PC-9 (cell line): Measurements from ENCODE around the gene TRIP12. TPM values are rescaled to one million over a fixed set of nuclear protein-coding genes. Genes with fewer than 3 reads are reported as not detected.
"Not testable (repeated sequence)": the region's sequence is repeated elsewhere in the genome, so short reads cannot be mapped to it uniquely, and the experiment has no call there.

ENCODE experiments used
- BruUV-seq: library from RNA; stranded (reverse); fragments of 400-500 nt; replicated peaks from 2 replicates; lab custom pipeline; 2021; lab: Mats Ljungman, UMichigan
- CTCF ChIA-PET: fragments of 300-600 bp; sonication (Branson Sonifier 250); formaldehyde crosslinking; loops from one replicate; lab custom pipeline; 2022; ENCODE audit warnings: antibody characterized with exemption; lab: Charles Lee
- POLR2A ChIA-PET: fragments of 300-600 bp; sonication (Branson Sonifier 250); formaldehyde crosslinking; loops from one replicate; lab custom pipeline; 2022; ENCODE audit warnings: antibody characterized with exemption; ENCODE audit not compliant: unreplicated experiment; lab: Charles Lee
- DNase-seq, 2 experiments: peaks; one replicate each; pipeline versions ENCODE4 v3.0.0 to v3.0.0-alpha.2; 2015 to 2022; ENCODE audit warnings: mixed read lengths in 1 of 2
- H2AFZ ChIP-seq: fragments of 200-600 bp; sonication (generic); 2 replicates; pipeline ENCODE4 v1.8.1; 2017; ENCODE audit warnings: antibody characterized with exemption
- H3F3A ChIP-seq: fragments of 200-600 bp; sonication (generic); 2 replicates; pipeline ENCODE4 v1.8.1; 2017; ENCODE audit warnings: antibody characterized with exemption, mild to moderate bottlenecking, low read depth; ENCODE audit not compliant: insufficient read depth
- H3K27ac ChIP-seq: fragments of 200-600 bp; sonication (generic); 2 replicates; pipeline ENCODE4 v1.6.1; 2016; ENCODE audit warnings: mixed run types
- H3K27me3 ChIP-seq: fragments of 200-600 bp; sonication (generic); 2 replicates; pipeline ENCODE4 v1.6.1; 2016; ENCODE audit warnings: low read depth, mixed run types; ENCODE audit not compliant: insufficient read depth
- H3K36me3 ChIP-seq: fragments of 200-600 bp; sonication (generic); 2 replicates; pipeline ENCODE4 v1.6.1; 2016; ENCODE audit warnings: low read depth, mixed run types
- H3K4me1 ChIP-seq: fragments of 200-600 bp; sonication (generic); replicated peaks from 2 replicates; pipeline ENCODE4 v1.6.1; 2016; ENCODE audit warnings: mixed run types; ENCODE audit not compliant: insufficient read depth
- H3K4me2 ChIP-seq: fragments of 200-600 bp; sonication (generic); 2 replicates; pipeline ENCODE4 v1.6.1; 2017; ENCODE audit warnings: mixed run types
- H3K4me3 ChIP-seq: fragments of 200-600 bp; sonication (generic); 2 replicates; pipeline ENCODE4 v1.6.1; 2016; ENCODE audit warnings: mixed run types
- H3K79me2 ChIP-seq: fragments of 200-600 bp; sonication (generic); 2 replicates; pipeline ENCODE4 v1.6.1; 2017; ENCODE audit warnings: low read depth, mixed run types
- H3K9me2 ChIP-seq: fragments of 200-600 bp; sonication (generic); 2 replicates; pipeline ENCODE4 v1.8.1; 2017; ENCODE audit warnings: mild to moderate bottlenecking; ENCODE audit not compliant: insufficient read depth
- H3K9me3 ChIP-seq: fragments of 200-600 bp; sonication (generic); 2 replicates; pipeline ENCODE4 v1.8.1; 2016; ENCODE audit warnings: low read depth; ENCODE audit not compliant: insufficient read depth
- H4K20me1 ChIP-seq: fragments of 200-600 bp; sonication (generic); 2 replicates; pipeline ENCODE4 v1.8.1; 2017; ENCODE audit not compliant: insufficient read depth
- EZH2 ChIP-seq: fragments of 200-600 bp; sonication (generic); IDR thresholded peaks from 2 replicates; pipeline ENCODE4 v1.8.0; 2017; ENCODE audit warnings: antibody characterized with exemption, low read depth
- intact Hi-C: fragments of 100-400 bp; cut with micrococcal nuclease; formaldehyde crosslinking; loops from one replicate; pipeline ENCODE4 v1.10.0; 2022; ENCODE audit not compliant: unreplicated experiment
- total RNA-seq: library from RNA; stranded (reverse); gene quantifications from 2 replicates; pipeline ENCODE4 v1.2.3, GENCODE V29; 2021
- TF ChIP-seq, protein P1 (sequence below): fragments of 200-600 bp; sonication (generic); conservative IDR thresholded peaks from 2 replicates; pipeline ENCODE4 v1.6.1; 2017; ENCODE audit warnings: mixed run types, antibody characterized with exemption, mild to moderate bottlenecking, moderate library complexity

TRIP12 gene
- total RNA-seq, 1 experiment from 2014 or later = 226 TPM

DNA sequence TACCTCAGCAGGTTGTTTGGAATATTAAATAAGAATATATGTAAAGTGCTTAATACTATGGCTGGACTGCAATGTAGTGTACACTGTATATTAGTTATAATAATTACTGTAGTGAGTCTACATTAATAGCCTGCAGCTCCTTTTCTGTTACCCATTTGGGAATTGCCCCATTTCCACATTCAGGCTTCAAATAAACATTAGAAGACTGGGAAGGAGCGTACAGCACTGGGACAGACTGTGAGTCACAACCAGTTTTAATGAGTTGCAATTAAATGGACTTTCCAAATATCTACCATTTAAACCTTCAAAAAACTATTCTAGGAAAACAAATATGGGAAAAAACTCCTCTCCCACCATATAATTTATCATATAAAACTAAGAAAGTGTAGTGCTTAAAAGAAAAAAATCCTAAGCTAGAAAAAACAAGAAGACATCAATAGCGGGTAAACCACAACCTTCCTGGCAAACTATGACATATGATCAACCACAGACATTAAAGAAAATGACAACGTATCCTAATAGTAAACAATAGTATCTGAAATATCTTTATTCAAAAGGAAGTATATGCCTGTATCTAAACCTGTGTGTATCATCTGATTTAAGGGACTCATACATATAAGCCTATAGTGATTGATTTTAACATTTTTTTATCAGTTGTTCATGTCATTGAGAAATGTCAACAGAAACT lies 86.1 kb downstream of the TRIP12 start:
- CTCF ChIA-PET = no interaction called here
- H3K27ac ChIP-seq = no peak overlapping the region
- POLR2A ChIA-PET = no interaction called here
- DNase-seq = no peak
- H3K9me2 ChIP-seq = no peaks in the 10 kb centered on the region
- H3K27me3 ChIP-seq = no peaks in the 10 kb centered on the region
- TF ChIP-seq, protein P1, sequence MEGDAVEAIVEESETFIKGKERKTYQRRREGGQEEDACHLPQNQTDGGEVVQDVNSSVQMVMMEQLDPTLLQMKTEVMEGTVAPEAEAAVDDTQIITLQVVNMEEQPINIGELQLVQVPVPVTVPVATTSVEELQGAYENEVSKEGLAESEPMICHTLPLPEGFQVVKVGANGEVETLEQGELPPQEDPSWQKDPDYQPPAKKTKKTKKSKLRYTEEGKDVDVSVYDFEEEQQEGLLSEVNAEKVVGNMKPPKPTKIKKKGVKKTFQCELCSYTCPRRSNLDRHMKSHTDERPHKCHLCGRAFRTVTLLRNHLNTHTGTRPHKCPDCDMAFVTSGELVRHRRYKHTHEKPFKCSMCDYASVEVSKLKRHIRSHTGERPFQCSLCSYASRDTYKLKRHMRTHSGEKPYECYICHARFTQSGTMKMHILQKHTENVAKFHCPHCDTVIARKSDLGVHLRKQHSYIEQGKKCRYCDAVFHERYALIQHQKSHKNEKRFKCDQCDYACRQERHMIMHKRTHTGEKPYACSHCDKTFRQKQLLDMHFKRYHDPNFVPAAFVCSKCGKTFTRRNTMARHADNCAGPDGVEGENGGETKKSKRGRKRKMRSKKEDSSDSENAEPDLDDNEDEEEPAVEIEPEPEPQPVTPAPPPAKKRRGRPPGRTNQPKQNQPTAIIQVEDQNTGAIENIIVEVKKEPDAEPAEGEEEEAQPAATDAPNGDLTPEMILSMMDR = no peak
- TF ChIP-seq EZH2 = no peak
- H3K9me3 ChIP-seq = no peaks in the 10 kb centered on the region
- no peak overlapping the region for H3K4me2 ChIP-seq
- intact Hi-C loops = no loop called here
- peaks cover 7% of the 10 kb centered on the region; the same call in 1 of the 2 replicates for H3K79me2 ChIP-seq
- H3F3A ChIP-seq = peaks cover 3% of the 10 kb centered on the region; the same call in 1 of the 2 replicates
- no peak overlapping the region for H2AFZ ChIP-seq
- H3K4me1 ChIP-seq = no peaks in the 10 kb centered on the region
- peaks cover 31% of the 10 kb centered on the region for H4K20me1 ChIP-seq
- no TSS peak for BruUV-seq
- H3K36me3 ChIP-seq = peaks cover 19% of the 10 kb centered on the region
- no peak overlapping the region for H3K4me3 ChIP-seq

DNA sequence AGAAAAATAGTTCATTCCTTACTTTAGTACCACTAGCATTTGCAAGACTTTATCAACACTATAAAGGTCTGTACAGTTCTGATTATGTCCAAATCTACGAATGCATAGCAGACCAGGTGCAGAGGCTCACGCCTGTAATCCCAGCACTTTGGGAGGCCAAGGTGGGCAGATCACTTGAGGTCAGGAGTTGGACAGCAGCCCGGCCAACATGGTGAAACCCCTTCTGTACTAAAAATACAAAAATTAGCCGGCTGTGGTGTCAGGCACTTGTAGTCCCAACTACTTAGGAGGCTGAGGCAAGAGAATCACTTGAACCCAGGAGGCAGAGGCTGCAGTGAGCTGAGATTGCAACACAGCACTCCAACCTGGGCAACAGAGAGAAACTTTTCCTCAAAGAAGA lies 87.4 kb downstream of the TRIP12 start:
- H3K27ac ChIP-seq, H3K4me2 ChIP-seq, H3K27me3 ChIP-seq, H2AFZ ChIP-seq, DNase-seq, intact Hi-C loops, CTCF ChIA-PET, H3F3A ChIP-seq, H3K4me3 ChIP-seq, H3K79me2 ChIP-seq, H3K9me3 ChIP-seq, POLR2A ChIA-PET, H3K4me1 ChIP-seq, BruUV-seq, H3K9me2 ChIP-seq: not testable (repeated sequence)
- Histone ChIP-seq H4K20me1 (peaks cover 31% of the 10 kb centered on the region), H3K36me3 (peaks cover 19% of the 10 kb centered on the region)

DNA sequence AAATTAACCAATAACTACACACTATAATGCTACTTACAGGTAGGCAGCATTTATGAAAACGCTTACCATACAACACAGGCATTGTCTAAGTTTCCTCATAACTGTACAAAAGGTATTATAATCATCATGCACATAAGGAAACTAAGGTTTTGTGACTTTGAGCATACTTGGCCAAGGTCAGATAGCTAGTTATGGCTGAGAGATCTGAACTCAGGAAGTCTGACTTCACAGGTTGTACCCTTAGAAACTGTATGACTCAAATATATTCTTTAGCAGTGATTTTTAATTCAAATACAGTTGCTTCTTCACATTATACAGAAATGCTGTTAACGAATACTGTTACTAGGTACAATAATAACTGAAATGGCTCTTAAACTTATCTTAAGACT lies 89.3 kb downstream of the TRIP12 start:
- Histone ChIP-seq H2AFZ (no peak overlapping the region), H3K27me3 (no peaks in the 10 kb centered on the region), H3K4me3 (no peak overlapping the region), H3K9me3 (no peaks in the 10 kb centered on the region), H3K4me1 (no peaks in the 10 kb centered on the region), H3K36me3 (peaks cover 29% of the 10 kb centered on the region), H4K20me1 (peaks cover 27% of the 10 kb centered on the region), H3K9me2 (no peaks in the 10 kb centered on the region), H3K4me2 (no peak overlapping the region), H3K27ac (no peak overlapping the region), H3F3A (no peaks in the 10 kb centered on the region), H3K79me2 (peaks cover 7% of the 10 kb centered on the region; the same call in 1 of the 2 replicates)
- no TSS peak for BruUV-seq
- ChIA-PET POLR2A (interaction anchor here (0.6 kb wide), 1 partner anchor 16 kb away, joined by 7 read pairs; no protein-coding TSS in a partner anchor), CTCF (no interaction called here)
- TF ChIP-seq, protein P1 = no peak
- no peak for TF ChIP-seq EZH2
- intact Hi-C loops = no loop called here
- no peak for DNase-seq
